ENCODE measurements around the gene CTNND2.
"Not testable (repeated sequence)": the region's sequence is repeated elsewhere in the genome, so short reads cannot be mapped to it uniquely, and the experiment has no call there.

CTNND2 gene

GRCh38 chr5:11459716-11460115 lies 444.5 kb downstream of the CTNND2 start:
- DNase-seq (ENCODE audit: low read depth): no peak

- DNase-seq (ENCODE audit: low read depth): no peak
Observed at GRCh38 chr5:11455505-11455904, 448.7 kb downstream of the CTNND2 start.

- DNase-seq (ENCODE audit: low read depth): no peak
Observed at GRCh38 chr5:11452852-11453251, 451.4 kb downstream of the CTNND2 start.

GRCh38 chr5:11449966-11450365 lies 454.3 kb downstream of the CTNND2 start:
- DNase-seq (ENCODE audit: low read depth): no peak

- DNase-seq (ENCODE audit: low read depth): no peak
Observed at GRCh38 chr5:11449217-11449616, 455.0 kb downstream of the CTNND2 start.

- no peak for DNase-seq (ENCODE audit: low read depth)
Observed at GRCh38 chr5:11443831-11444230, 460.4 kb downstream of the CTNND2 start.

GRCh38 chr5:11432116-11432515 lies 472.1 kb downstream of the CTNND2 start:
- DNase-seq (ENCODE audit: low read depth): no peak

- DNase-seq (ENCODE audit: low read depth): no peak
Observed at GRCh38 chr5:11429254-11429653, 475.0 kb downstream of the CTNND2 start.

GRCh38 chr5:11427569-11427968 lies 476.7 kb downstream of the CTNND2 start:
- no peak for DNase-seq (ENCODE audit: low read depth)

- no peak for DNase-seq (ENCODE audit: low read depth)
Observed at GRCh38 chr5:11426442-11426841, 477.8 kb downstream of the CTNND2 start.

GRCh38 chr5:11422342-11422741 lies 481.9 kb downstream of the CTNND2 start:
- no peak for DNase-seq (ENCODE audit: low read depth)

GRCh38 chr5:11420969-11421368 lies 483.3 kb downstream of the CTNND2 start:
- no peak for DNase-seq (ENCODE audit: low read depth)

- DNase-seq (ENCODE audit: low read depth): no peak
Observed at GRCh38 chr5:11415751-11416150, 488.5 kb downstream of the CTNND2 start.

- DNase-seq (ENCODE audit: low read depth): not testable (repeated sequence)
Observed at GRCh38 chr5:11414732-11415131, 489.5 kb downstream of the CTNND2 start.

GRCh38 chr5:11411621-11412020 lies 492.6 kb downstream of the CTNND2 start:
- DNase-seq (ENCODE audit: low read depth): no peak

GRCh38 chr5:11407556-11408145 lies 496.6 kb downstream of the CTNND2 start:
- no peak for DNase-seq (ENCODE audit: low read depth)

GRCh38 chr5:11400316-11400715 lies 503.9 kb downstream of the CTNND2 start:
- no peak for DNase-seq (ENCODE audit: low read depth)

GRCh38 chr5:11398728-11399127 lies 505.5 kb downstream of the CTNND2 start:
- no peak for DNase-seq (ENCODE audit: low read depth)

GRCh38 chr5:11397549-11397948 lies 506.7 kb downstream of the CTNND2 start:
- DNase-seq (ENCODE audit: low read depth): no peak

GRCh38 chr5:11396917-11397316 lies 507.3 kb downstream of the CTNND2 start:
- DNase-seq (ENCODE audit: low read depth): no peak

- no peak for DNase-seq (ENCODE audit: low read depth)
Observed at GRCh38 chr5:11394933-11395332, 509.3 kb downstream of the CTNND2 start.

- peak; percentile 0 for DNase-seq (ENCODE audit: low read depth)
Observed at GRCh38 chr5:11390291-11390767, 513.9 kb downstream of the CTNND2 start.

GRCh38 chr5:11387382-11387781 lies 516.9 kb downstream of the CTNND2 start:
- DNase-seq (ENCODE audit: low read depth): no peak

- no peak for DNase-seq (ENCODE audit: low read depth)
Observed at GRCh38 chr5:11386398-11386797, 517.8 kb downstream of the CTNND2 start.

- DNase-seq (ENCODE audit: low read depth): no peak
Observed at GRCh38 chr5:11385901-11386293, 518.3 kb downstream of the CTNND2 start.

Data from EH (cell line).